SK-N-SH treated with all-trans-retinoic acid at 6 μM for 48 hours (cell line): ENCODE measurements around the gene FOXN3.

ENCODE experiments used
- GLIS3 ChIP-seq: fragments of 250-450 bp; sonication (Bioruptor Pico); IDR thresholded peaks from 2 replicates; pipeline ENCODE4 v1.5.0; 2020; ENCODE audit warnings: mild to moderate bottlenecking, moderate library complexity
- OSR1 ChIP-seq: fragments of 250-450 bp; sonication (Bioruptor Pico); IDR thresholded peaks from 2 replicates; pipeline ENCODE4 v1.8.0; 2022; ENCODE audit warnings: moderate library complexity, mild to moderate bottlenecking, inconsistent platforms
- SNAI2 ChIP-seq: fragments of 250-450 bp; sonication (Bioruptor Pico); IDR thresholded peaks from 2 replicates; pipeline ENCODE4 v1.5.0; 2020; ENCODE audit warnings: mild to moderate bottlenecking, moderate library complexity
- TCF4 ChIP-seq: fragments of 250-450 bp; sonication (Bioruptor Pico); IDR thresholded peaks from 2 replicates; pipeline ENCODE4 v1.8.0; 2021; ENCODE audit warnings: mild to moderate bottlenecking, moderate library complexity, borderline replicate concordance
- ZFP30 ChIP-seq: fragments of 450-650 bp; formaldehyde crosslinking; IDR thresholded peaks from 2 replicates; pipeline ENCODE4 v1.5.0; 2022; ENCODE audit warnings: mild to moderate bottlenecking, moderate library complexity
- ZNF8 ChIP-seq: fragments of 450-650 bp; formaldehyde crosslinking; IDR thresholded peaks from 2 replicates; pipeline ENCODE4 v1.5.0; 2020; ENCODE audit warnings: mild to moderate bottlenecking, moderate library complexity
- TF ChIP-seq, protein P1 (sequence below): fragments of 250-450 bp; sonication (Bioruptor Pico); IDR thresholded peaks from 2 replicates; pipeline ENCODE4 v1.5.1; 2020; ENCODE audit warnings: low read depth, mild to moderate bottlenecking, moderate library complexity
- TF ChIP-seq, protein P2 (sequence below): fragments of 250-450 bp; sonication (Bioruptor Pico); IDR thresholded peaks from 2 replicates; pipeline ENCODE4 v1.8.0; 2020; ENCODE audit warnings: mild to moderate bottlenecking, moderate library complexity, borderline replicate concordance

DNA sequence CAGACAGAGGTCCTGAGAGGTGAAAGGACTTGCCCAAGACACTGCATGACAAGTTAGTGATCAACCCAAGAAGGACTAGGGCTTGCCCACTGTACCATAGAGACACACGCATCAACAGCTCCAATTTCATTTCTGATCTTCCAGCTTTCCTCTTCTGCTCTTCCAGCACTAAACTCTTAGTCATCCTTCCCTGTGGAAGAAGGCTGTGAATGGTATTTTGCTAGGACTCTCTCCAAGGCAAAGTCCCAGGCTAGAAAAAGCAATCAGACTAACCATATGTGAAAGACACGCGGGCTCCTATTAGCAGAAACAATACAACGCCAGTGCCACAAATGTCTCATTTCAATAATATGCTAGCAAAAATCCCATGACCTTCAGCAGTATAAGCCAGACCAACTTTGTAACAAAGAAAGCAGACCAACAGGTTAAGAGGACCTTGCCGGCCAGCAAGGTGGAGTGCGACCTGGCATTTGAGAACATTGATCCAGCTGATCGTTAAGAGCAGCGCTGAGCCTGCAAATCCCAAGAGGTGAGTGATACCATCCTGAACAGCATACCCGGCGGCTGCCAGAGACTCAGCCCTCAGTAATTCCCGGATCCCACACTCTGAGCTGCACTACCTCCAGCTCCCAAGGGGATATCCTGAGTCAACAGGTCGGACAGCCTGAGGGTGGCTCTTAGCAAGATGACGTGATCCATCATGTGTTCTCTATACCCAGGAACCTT, 132.5 kb downstream of the FOXN3 start:
- TF ChIP-seq ZNF8 (CRISPR knock-in tag), result no peak
- TF ChIP-seq, protein P1, sequence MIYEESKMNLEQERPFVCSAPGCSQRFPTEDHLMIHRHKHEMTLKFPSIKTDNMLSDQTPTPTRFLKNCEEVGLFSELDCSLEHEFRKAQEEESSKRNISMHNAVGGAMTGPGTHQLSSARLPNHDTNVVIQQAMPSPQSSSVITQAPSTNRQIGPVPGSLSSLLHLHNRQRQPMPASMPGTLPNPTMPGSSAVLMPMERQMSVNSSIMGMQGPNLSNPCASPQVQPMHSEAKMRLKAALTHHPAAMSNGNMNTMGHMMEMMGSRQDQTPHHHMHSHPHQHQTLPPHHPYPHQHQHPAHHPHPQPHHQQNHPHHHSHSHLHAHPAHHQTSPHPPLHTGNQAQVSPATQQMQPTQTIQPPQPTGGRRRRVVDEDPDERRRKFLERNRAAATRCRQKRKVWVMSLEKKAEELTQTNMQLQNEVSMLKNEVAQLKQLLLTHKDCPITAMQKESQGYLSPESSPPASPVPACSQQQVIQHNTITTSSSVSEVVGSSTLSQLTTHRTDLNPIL (CRISPR knock-in tag), result no peak
- TF ChIP-seq OSR1 (CRISPR knock-in tag), result no peak
- TF ChIP-seq TCF4, result no peak
- no peak for TF ChIP-seq ZFP30 (CRISPR knock-in tag)
- TF ChIP-seq SNAI2 (CRISPR knock-in tag), result no peak
- no peak for TF ChIP-seq GLIS3 (CRISPR knock-in tag)
- TF ChIP-seq, protein P2, sequence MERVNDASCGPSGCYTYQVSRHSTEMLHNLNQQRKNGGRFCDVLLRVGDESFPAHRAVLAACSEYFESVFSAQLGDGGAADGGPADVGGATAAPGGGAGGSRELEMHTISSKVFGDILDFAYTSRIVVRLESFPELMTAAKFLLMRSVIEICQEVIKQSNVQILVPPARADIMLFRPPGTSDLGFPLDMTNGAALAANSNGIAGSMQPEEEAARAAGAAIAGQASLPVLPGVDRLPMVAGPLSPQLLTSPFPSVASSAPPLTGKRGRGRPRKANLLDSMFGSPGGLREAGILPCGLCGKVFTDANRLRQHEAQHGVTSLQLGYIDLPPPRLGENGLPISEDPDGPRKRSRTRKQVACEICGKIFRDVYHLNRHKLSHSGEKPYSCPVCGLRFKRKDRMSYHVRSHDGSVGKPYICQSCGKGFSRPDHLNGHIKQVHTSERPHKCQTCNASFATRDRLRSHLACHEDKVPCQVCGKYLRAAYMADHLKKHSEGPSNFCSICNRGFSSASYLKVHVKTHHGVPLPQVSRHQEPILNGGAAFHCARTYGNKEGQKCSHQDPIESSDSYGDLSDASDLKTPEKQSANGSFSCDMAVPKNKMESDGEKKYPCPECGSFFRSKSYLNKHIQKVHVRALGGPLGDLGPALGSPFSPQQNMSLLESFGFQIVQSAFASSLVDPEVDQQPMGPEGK (CRISPR knock-in tag), result no peak
